Epithelial cell of esophagus (primary cell): ENCODE measurements around the gene IWS1.

Experiments
- DNase-seq: peaks from one replicate; pipeline ENCODE4 v3.0.0; 2010; ENCODE audit warnings: low read depth
- H3K4me3 ChIP-seq: 2 replicates; pipeline ENCODE4 v1.5.1; 2011; ENCODE audit warnings: mild to moderate bottlenecking, low read length, control low read depth
- CTCF ChIP-seq: IDR thresholded peaks from 2 replicates; pipeline ENCODE4 v1.5.1; 2011; ENCODE audit warnings: low read depth, mild to moderate bottlenecking, low read length, control low read depth, inconsistent platforms; ENCODE audit not compliant: insufficient read depth; ENCODE audit errors: missing control alignments

IWS1 gene

GRCh38 chr2:127451981-127452380, 74.3 kb downstream of the IWS1 start:
- H3K4me3 ChIP-seq: no peak overlapping the region
- TF ChIP-seq CTCF: no peak
- DNase-seq: no peak

GRCh38 chr2:127449898-127450297, 76.4 kb downstream of the IWS1 start:
- no peak overlapping the region for H3K4me3 ChIP-seq
- TF ChIP-seq CTCF: no peak
- no peak for DNase-seq

- no peak for DNase-seq
- H3K4me3 ChIP-seq: no peak overlapping the region
- no peak for TF ChIP-seq CTCF
These were observed 76.9 kb downstream of the IWS1 start for GRCh38 chr2:127449414-127449813.

GRCh38 chr2:127448526-127448925, 77.8 kb downstream of the IWS1 start:
- no peak for DNase-seq
- no peak overlapping the region for H3K4me3 ChIP-seq
- no peak for TF ChIP-seq CTCF

DNA sequence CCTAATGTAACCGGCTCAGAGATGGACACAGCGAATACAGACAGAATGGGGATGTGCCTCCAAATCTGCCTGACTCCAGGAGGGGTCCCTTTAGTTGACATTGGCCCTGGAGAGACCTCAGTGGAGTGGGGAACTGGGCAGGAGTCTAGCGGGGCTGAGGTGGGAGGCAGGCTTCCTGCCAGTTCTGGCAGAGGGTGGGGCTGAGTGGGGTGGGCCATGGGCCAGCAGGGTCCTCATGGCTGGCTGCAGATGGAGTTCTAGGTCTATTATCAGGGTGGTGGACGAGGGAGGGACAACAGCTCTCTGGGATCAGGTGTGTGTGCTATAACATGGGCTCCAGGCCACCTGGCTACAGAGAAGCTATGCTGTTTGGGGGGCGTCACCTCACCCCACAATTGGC, 86.9 kb downstream of the IWS1 start:
- no peak overlapping the region for H3K4me3 ChIP-seq
- TF ChIP-seq CTCF: no peak
- DNase-seq: no peak

GRCh38 chr2:127437781-127438726, 88.2 kb downstream of the IWS1 start:
- no peak for TF ChIP-seq CTCF
- no peak for DNase-seq
- no peak overlapping the region for H3K4me3 ChIP-seq

GRCh38 chr2:127437056-127437455, 89.2 kb downstream of the IWS1 start:
- no peak for DNase-seq
- no peak for TF ChIP-seq CTCF
- no peak overlapping the region for H3K4me3 ChIP-seq
